Natural killer cell (primary cell): Measurements from ENCODE around the gene CAMTA1. TPM values are rescaled to one million over a fixed set of nuclear protein-coding genes. Genes with fewer than 3 reads are reported as not detected.

Experiments used
- ATAC-seq, 3 donors: fragments of 150-1000 bp in 2 of 3; fragments of 200-7000 bp in 1 of 3; cut with Tn5 transposase; 1 replicate in 1 of 3; 2 replicates in 2 of 3; pipeline ENCODE4 v1.10.0; 2021; ENCODE audit warnings: mild to moderate bottlenecking in 2 of 3, moderate library complexity in 2 of 3
- DNase-seq, 2 donors: peaks; one replicate each; pipeline versions ENCODE4 v3.0.0 to v3.0.0-alpha.2; 2013 to 2021; ENCODE audit warnings: mixed read lengths in 1 of 2
- H3K27ac ChIP-seq: one replicate; pipeline ENCODE4 v1.5.1; 2013; ENCODE audit warnings: mild to moderate bottlenecking, low read length
- H3K27me3 ChIP-seq: one replicate; pipeline ENCODE4 v1.6.1; 2013; ENCODE audit warnings: low read length; ENCODE audit not compliant: control insufficient read depth, insufficient read depth
- H3K36me3 ChIP-seq: one replicate; pipeline ENCODE4 v1.6.1; 2013; ENCODE audit warnings: low read length; ENCODE audit not compliant: control insufficient read depth, insufficient read depth
- H3K4me1 ChIP-seq: one replicate; pipeline ENCODE4 v1.6.1; 2013; ENCODE audit warnings: low read length; ENCODE audit not compliant: control insufficient read depth, insufficient read depth
- H3K4me3 ChIP-seq: one replicate; pipeline ENCODE4 v1.5.1; 2013; ENCODE audit warnings: low read length
- H3K9me3 ChIP-seq: one replicate; pipeline ENCODE4 v1.6.1; 2013; ENCODE audit warnings: low read length; ENCODE audit not compliant: control insufficient read depth, insufficient read depth
- H3K27ac Mint-ChIP-seq, 2 donors: one replicate each; pipeline ENCODE4 v1.8.0; 2022; ENCODE audit warnings: mild to moderate bottlenecking in 2 of 2, mixed read lengths in 2 of 2, moderate library complexity in 1 of 2
- H3K27me3 Mint-ChIP-seq, 2 donors: one replicate each; pipeline ENCODE4 v1.8.0; 2022; ENCODE audit warnings: low read depth in 2 of 2, mixed read lengths in 2 of 2
- H3K36me3 Mint-ChIP-seq: one replicate; pipeline ENCODE4 v1.8.0; 2022; ENCODE audit warnings: mixed read lengths
- H3K4me1 Mint-ChIP-seq, 2 donors: one replicate each; pipeline ENCODE4 v1.8.0; 2022; ENCODE audit warnings: mixed read lengths in 2 of 2
- H3K4me3 Mint-ChIP-seq: one replicate; pipeline ENCODE4 v1.8.0; 2022; ENCODE audit warnings: mild to moderate bottlenecking, moderate library complexity, mixed read lengths
- H3K9me3 Mint-ChIP-seq, 2 donors: one replicate each; pipeline ENCODE4 v1.8.0; 2022; ENCODE audit warnings: mixed read lengths in 2 of 2
- CTCF ChIP-seq: fragments of 200-600 bp; IDR thresholded peaks from one replicate; pipeline ENCODE4 v1.8.0; 2022; ENCODE audit warnings: antibody characterized with exemption
- WGBS: methylation state at CpG from one replicate; pipeline ENCODE4 v1.1.7; 2013; ENCODE audit warnings: missing lambda C conversion rate; ENCODE audit not compliant: insufficient coverage; 5-methylcytosine and 5-hydroxymethylcytosine counted together
- intact Hi-C: fragments of 100-400 bp; cut with micrococcal nuclease; formaldehyde crosslinking; loops from one replicate; pipeline ENCODE4 v1.14.2; 2022
- total RNA-seq, 4 donors: library from RNA; stranded (reverse); fragments of 120-200 nt in 1 of 4; gene quantifications; one replicate each; pipeline versions ENCODE4 v1.2.3 to v1.2.4, GENCODE V29; 2013 to 2022

The CAMTA1 gene
- total RNA-seq, 3 donors from 2014 or later (not counting 1 experiment from before 2014, with no cell fraction given): 40.6 to 53.3 (median 44.9) TPM

DNA sequence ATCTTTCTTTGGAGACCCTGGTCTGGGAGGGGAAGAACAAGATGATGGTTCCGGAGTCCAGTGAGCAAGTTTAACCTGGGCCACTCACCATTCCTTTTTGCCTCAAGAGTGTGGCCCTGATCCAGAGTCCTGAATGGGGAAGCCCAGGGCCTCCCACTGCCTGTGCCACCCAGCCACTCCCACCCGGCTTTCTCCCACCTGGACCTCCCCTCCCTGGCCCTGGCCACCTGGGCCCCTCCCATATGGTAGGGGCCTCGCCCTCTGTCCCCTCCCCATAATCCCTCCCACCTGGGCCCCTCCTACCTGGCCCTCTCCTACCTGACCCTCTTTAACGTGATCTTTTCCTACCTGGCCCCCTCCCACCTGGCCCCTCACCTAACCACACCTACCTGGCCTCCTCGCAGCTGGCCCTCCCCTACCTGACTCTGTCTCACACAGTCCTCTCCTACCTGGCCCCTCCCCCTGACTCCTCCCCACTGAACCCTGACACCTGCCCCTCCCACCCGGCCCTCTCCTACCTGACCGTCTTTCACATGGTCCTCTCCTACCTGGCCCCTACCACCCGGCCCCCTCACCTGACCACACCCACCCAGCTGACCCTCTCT is 765.1 kb downstream of the CAMTA1 start:
- no peaks in the 10 kb centered on the region for H3K36me3 ChIP-seq
- TF ChIP-seq CTCF: no peak
- peak overlapping the region in 1 of 2 donors; percentile 57 for H3K27ac Mint-ChIP-seq
- H3K27me3 Mint-ChIP-seq: no peaks in the 10 kb centered on the region
- no peak overlapping the region for H3K27ac ChIP-seq
- no peaks in the 10 kb centered on the region for H3K36me3 Mint-ChIP-seq
- peaks cover 17 to 37% of the 10 kb centered on the region in 2 donors for H3K4me1 Mint-ChIP-seq
- H3K9me3 Mint-ChIP-seq: no peaks in the 10 kb centered on the region
- no peak for ATAC-seq
- no peaks in the 10 kb centered on the region for H3K27me3 ChIP-seq
- H3K4me3 Mint-ChIP-seq: no peak overlapping the region
- H3K4me1 ChIP-seq: peaks cover 13% of the 10 kb centered on the region
- WGBS: 83% methylated on average over 8 of the region's 8 CpGs
- no peak overlapping the region for H3K4me3 ChIP-seq
- DNase-seq: no peak
- intact Hi-C loops: no loop called here
- H3K9me3 ChIP-seq: no peaks in the 10 kb centered on the region

DNA sequence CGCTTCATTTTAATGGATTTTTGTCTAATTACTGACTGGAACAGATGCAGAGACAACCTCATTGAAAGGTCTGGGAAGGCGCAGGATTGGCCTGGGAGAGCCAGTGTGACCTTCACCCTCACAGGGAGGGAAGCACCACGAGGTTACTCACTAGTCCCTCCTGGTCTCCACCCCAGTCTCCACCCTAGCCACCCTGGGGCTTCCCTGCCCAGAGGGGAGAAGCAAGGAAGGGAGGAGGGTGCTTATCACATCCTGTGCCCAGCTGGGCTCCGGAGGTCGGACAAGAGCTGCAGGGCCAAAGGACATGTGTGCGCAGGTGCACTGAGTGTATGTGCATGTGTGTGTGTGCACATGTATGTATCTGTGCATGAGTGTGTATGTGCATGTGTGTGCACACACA is 765.7 kb downstream of the CAMTA1 start:
- ATAC-seq (no peak), DNase-seq (no peak)
- intact Hi-C loops: no loop called here
- H3K4me1 ChIP-seq: peaks cover 15% of the 10 kb centered on the region
- Mint-ChIP-seq H3K36me3 (no peaks in the 10 kb centered on the region), H3K27ac (no peak overlapping the region), H3K4me3 (no peak overlapping the region), H3K4me1 (peaks cover 22 to 43% of the 10 kb centered on the region in 2 donors), H3K9me3 (no peaks in the 10 kb centered on the region), H3K27me3 (no peaks in the 10 kb centered on the region)
- no peak for TF ChIP-seq CTCF
- H3K36me3 ChIP-seq: no peaks in the 10 kb centered on the region
- H3K27ac ChIP-seq: no peak overlapping the region
- no peak overlapping the region for H3K4me3 ChIP-seq
- no peaks in the 10 kb centered on the region for H3K27me3 ChIP-seq
- H3K9me3 ChIP-seq: no peaks in the 10 kb centered on the region
- 87% methylated on average over 5 of the region's 6 CpGs for WGBS

- H3K36me3 ChIP-seq: no peaks in the 10 kb centered on the region
- Mint-ChIP-seq H3K27ac (no peak overlapping the region), H3K27me3 (peaks cover 0 to under 1% of the 10 kb centered on the region in 2 donors), H3K36me3 (no peaks in the 10 kb centered on the region), H3K4me3 (no peak overlapping the region), H3K9me3 (no peaks in the 10 kb centered on the region), H3K4me1 (peaks cover 22 to 43% of the 10 kb centered on the region in 2 donors)
- 74% methylated on average over 8 of the region's 8 CpGs for WGBS
- peaks cover 16% of the 10 kb centered on the region for H3K4me1 ChIP-seq
- DNase-seq (no peak), ATAC-seq (no peak)
- no peak overlapping the region for H3K4me3 ChIP-seq
- no peak for TF ChIP-seq CTCF
- H3K27ac ChIP-seq: no peak overlapping the region
- no peaks in the 10 kb centered on the region for H3K9me3 ChIP-seq
- H3K27me3 ChIP-seq: no peaks in the 10 kb centered on the region
- intact Hi-C loops: no loop called here
Measured at GRCh38 chr1:7551442-7551841, 766.2 kb downstream of the CAMTA1 start.

DNA sequence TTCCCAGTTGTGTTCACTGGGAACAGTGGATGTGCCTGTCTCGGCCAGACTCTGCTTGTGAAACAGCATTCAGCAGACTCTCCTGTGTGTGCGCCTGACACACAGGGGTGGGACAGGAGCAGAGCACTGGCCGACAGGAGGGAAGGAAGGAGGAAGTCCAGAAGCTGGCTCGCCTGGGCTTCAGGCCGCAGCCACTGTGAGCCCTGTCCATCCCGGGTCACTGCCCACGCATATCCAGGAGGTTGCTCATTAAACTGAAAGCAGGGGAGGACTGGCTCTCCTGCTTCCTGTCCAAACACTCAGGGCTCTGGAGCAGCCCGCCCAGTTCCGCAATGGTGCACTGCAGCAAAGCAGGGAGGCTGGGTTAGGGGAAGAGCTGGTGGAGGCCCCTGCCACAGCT is 767.1 kb downstream of the CAMTA1 start:
- no peak overlapping the region for H3K27ac ChIP-seq
- no peak for ATAC-seq

More for the DNA sequence above, 767.1 kb downstream of the CAMTA1 start:
- H3K4me1 Mint-ChIP-seq: peaks cover 22 to 43% of the 10 kb centered on the region in 2 donors
- Histone ChIP-seq H3K4me3 (no peak overlapping the region), H3K27me3 (no peaks in the 10 kb centered on the region), H3K4me1 (peaks cover 16% of the 10 kb centered on the region), H3K9me3 (no peaks in the 10 kb centered on the region), H3K36me3 (no peaks in the 10 kb centered on the region)
- H3K27ac Mint-ChIP-seq: no peak overlapping the region
- no peak for TF ChIP-seq CTCF
- no peaks in the 10 kb centered on the region for H3K36me3 Mint-ChIP-seq
- intact Hi-C loops: no loop called here
- H3K4me3 Mint-ChIP-seq: no peak overlapping the region
- peaks cover 0 to 3% of the 10 kb centered on the region in 2 donors for H3K27me3 Mint-ChIP-seq
- WGBS: 83% methylated on average over 9 of the region's 9 CpGs
- no peak for DNase-seq
- no peaks in the 10 kb centered on the region for H3K9me3 Mint-ChIP-seq
